ENCODE measurements around the gene EPB41L3.

Gene EPB41L3

DNA sequence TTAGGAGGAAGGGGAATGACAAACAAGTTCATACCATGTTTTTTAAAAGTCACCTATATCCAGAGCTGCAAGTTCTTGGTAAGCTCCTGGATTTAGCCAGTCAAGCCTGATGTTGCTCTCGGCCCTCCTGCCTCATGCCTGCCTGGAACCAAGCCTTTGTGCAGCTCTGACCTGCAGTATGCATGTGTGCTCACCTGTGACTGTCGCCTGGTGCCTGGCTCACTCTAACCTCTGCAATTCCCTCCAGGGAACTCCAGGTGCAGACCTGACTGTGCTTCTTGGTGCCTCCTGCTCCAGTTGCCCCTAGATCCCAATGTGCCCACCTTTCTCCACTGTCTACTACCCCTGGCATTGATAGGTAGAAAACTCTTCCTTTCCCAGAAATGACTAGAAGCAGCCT, 163.2 kb downstream of the EPB41L3 start:
- DNase-seq (ENCODE audit: low read depth), result no peak
- no peak overlapping the region for H3K4me3 ChIP-seq (ENCODE audit: low read depth, low read length)
- TF ChIP-seq, protein P1, sequence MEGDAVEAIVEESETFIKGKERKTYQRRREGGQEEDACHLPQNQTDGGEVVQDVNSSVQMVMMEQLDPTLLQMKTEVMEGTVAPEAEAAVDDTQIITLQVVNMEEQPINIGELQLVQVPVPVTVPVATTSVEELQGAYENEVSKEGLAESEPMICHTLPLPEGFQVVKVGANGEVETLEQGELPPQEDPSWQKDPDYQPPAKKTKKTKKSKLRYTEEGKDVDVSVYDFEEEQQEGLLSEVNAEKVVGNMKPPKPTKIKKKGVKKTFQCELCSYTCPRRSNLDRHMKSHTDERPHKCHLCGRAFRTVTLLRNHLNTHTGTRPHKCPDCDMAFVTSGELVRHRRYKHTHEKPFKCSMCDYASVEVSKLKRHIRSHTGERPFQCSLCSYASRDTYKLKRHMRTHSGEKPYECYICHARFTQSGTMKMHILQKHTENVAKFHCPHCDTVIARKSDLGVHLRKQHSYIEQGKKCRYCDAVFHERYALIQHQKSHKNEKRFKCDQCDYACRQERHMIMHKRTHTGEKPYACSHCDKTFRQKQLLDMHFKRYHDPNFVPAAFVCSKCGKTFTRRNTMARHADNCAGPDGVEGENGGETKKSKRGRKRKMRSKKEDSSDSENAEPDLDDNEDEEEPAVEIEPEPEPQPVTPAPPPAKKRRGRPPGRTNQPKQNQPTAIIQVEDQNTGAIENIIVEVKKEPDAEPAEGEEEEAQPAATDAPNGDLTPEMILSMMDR (IDR thresholded peaks at IDR 0.05; ENCODE audit: control insufficient read depth, extremely low read depth, insufficient read depth), result no peak

DNA sequence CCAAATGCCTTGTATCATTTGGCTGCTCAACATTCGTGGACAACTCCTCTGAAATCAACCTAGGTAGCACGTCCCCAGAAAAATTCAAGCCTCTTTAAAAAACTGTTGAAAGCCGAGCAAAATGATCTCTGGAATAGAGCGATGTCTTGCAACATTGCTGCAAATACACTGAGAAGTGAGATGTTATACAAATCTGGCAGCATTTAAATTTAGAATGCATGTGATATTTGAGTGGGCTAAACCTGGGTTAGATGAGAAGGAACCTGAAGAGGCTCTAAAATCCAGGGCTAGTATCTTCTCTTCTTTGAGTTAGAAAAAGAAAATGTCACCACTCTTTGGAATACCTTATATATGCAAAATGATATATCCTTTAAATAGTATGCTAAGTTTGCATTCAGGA, 166.8 kb downstream of the EPB41L3 start:
- TF ChIP-seq, protein P1 (IDR thresholded peaks at IDR 0.05; ENCODE audit: control insufficient read depth, extremely low read depth, insufficient read depth), result no peak
- DNase-seq (ENCODE audit: low read depth), result no peak
- H3K4me3 ChIP-seq (ENCODE audit: low read depth, low read length), result no peak overlapping the region

DNA sequence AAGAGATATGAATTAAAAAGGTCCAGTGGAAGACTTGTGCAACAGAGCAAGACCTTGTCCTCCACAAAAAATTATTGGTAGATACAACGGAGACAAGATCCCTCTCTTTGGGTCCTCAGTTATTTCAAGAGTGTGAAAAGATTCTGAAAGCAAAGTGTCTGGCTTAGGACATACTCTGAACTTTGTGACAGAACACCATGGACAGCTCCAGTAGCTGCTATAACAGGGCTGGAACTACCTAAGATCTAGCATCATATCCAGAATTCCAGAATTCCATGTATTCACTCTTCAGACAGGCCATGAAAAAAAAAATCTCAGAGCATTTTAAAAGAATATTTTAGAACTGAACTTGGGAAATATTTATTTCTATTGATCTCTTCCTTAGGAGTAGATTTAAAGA, 173.5 kb downstream of the EPB41L3 start:
- no peak overlapping the region for H3K4me3 ChIP-seq (ENCODE audit: low read depth, low read length)
- no peak for DNase-seq (ENCODE audit: low read depth)
- TF ChIP-seq, protein P1 (IDR thresholded peaks at IDR 0.05; ENCODE audit: control insufficient read depth, extremely low read depth, insufficient read depth), result no peak

DNA sequence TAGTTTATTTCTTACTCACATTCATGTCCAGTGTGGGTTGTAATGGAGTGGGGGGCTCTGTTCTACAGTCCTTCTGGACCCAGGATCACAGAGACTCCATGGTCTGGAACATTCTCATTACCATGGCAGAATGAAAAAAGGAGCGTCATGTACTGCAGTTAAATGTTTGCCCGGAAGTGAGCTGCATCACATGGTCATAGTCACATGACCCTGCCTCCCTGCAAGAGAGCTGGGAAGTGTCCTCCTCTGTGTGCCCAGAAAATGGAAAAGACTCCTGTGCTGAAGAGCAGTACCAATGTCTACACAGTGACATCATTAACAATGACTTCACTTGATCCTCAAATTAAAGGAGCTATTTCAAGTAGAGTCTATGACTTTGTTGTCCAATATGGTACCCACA, 174.3 kb downstream of the EPB41L3 start:
- TF ChIP-seq, protein P1 (IDR thresholded peaks at IDR 0.05; ENCODE audit: control insufficient read depth, extremely low read depth, insufficient read depth), result no peak
- H3K4me3 ChIP-seq (ENCODE audit: low read depth, low read length), result no peak overlapping the region
- no peak for DNase-seq (ENCODE audit: low read depth)

DNA sequence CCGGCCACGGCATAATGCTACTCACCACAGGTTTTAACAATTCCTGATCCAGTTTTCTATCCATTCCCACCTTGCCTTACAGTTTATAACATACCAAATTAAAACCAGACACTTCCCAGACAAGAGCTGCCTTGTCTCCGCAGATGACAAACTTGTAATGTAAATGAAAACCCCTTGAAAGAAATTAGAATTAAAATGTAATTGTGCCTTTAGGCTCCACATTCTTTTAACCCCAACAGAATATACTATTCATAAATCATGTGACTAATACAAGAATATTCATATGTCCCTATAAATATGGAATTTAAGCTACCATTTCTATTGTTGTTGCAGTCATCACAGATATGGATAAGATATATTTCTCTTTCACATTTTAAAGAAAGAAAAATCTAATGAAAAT, 178.4 kb downstream of the EPB41L3 start:
- TF ChIP-seq, protein P1 (IDR thresholded peaks at IDR 0.05; ENCODE audit: control insufficient read depth, extremely low read depth, insufficient read depth), result no peak
- DNase-seq (ENCODE audit: low read depth), result no peak
- no peak overlapping the region for H3K4me3 ChIP-seq (ENCODE audit: low read depth, low read length)

DNA sequence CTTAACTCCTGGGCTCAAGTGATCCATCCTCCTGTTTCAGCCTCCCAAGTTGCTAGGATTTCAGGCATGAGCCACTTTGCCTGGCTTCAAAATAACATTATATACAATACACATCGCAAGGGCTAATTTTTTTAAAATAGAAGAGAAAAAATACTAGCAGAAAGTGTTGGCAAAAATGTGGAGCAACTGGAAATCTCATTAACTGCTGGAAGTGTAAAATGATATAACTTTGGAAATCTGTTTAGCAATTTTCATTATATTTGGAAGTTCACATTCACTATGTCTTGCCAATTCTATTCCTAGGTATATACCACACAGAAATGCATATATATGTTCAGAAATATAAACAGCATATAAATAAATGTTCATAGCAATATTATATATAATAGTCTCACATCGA, 193.2 kb downstream of the EPB41L3 start:
- TF ChIP-seq, protein P1 (IDR thresholded peaks at IDR 0.05; ENCODE audit: control insufficient read depth, extremely low read depth, insufficient read depth), result no peak
- no peak for DNase-seq (ENCODE audit: low read depth)

More for the DNA sequence above, 193.2 kb downstream of the EPB41L3 start:
- H3K4me3 ChIP-seq (ENCODE audit: low read depth, low read length), result no peak overlapping the region

Measured in LNCaP clone FGC (cell line).